Tibial artery (tissue), 4 donors: Measurements from ENCODE around the gene ENO4.

Experiments
- DNase-seq, 2 donors: peaks; one replicate each; pipeline ENCODE4 v3.0.0-alpha.2; 2019
- H3K27ac ChIP-seq, 2 donors: fragments of 200-600 bp; sonication (generic) in 1 of 2; 1 replicate in 1 of 2; 2 replicates in 1 of 2; pipeline ENCODE4 v1.5.1; 2018 to 2019; ENCODE audit warnings: mild to moderate bottlenecking in 1 of 2
- H3K27me3 ChIP-seq, 2 donors: fragments of 200-600 bp; sonication (generic) in 1 of 2; one replicate each; pipeline versions ENCODE4 v1.5.1 to v1.6.0; 2016 to 2019
- H3K36me3 ChIP-seq, 3 donors: fragments of 200-600 bp; sonication (generic) in 2 of 3; one replicate each; pipeline ENCODE4 v1.5.1; 2016 to 2019; ENCODE audit warnings: mild to moderate bottlenecking in 2 of 3
- H3K4me1 ChIP-seq, 4 donors: fragments of 200-600 bp; sonication (generic) in 2 of 4; 1 replicate in 3 of 4; 2 replicates in 1 of 4; pipeline ENCODE4 v1.5.1; 2016 to 2019
- H3K4me3 ChIP-seq, 2 donors: fragments of 200-600 bp; sonication (generic) in 1 of 2; 1 replicate in 1 of 2; 2 replicates in 1 of 2; pipeline ENCODE4 v1.5.1; 2018 to 2019; ENCODE audit warnings: mild to moderate bottlenecking in 2 of 2
- H3K9me3 ChIP-seq, 3 donors: fragments of 200-600 bp; sonication (generic) in 1 of 3; one replicate each; pipeline ENCODE4 v1.5.1; 2016 to 2019
- intact Hi-C: fragments of 100-400 bp; cut with DNase I; formaldehyde crosslinking; loops from one replicate; pipeline ENCODE4 v1.15.0; 2023; ENCODE audit warnings: low total_unique reads
- TF ChIP-seq, protein P1 (sequence below), 2 experiments: fragments of 200-600 bp in 1 of 2; fragments of 450-650 bp in 1 of 2; IDR thresholded peaks; one replicate each; pipeline ENCODE4 v1.5.1; 2017 to 2019; ENCODE audit warnings: antibody characterized with exemption in 2 of 2, mild to moderate bottlenecking in 1 of 2, moderate library complexity in 1 of 2

ENO4 gene

DNA sequence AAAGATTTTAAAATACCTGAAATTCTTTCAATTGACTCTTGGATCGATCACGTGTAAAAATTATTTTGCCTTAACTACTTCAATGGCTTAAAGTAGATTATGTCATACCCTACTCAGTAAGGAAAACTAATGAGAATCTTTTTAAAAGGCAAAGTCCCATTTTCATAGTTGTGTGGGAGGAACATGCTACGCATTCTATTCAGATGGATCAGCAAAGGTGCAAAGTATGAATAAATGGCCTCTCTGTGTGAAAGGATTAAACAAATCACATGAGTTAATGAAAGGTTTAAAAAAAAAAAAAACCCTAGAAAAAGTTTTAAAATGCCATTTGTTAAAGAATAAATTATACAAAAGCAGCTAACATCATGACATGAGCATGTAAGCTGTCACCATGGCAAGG is 77.1 kb downstream of the ENO4 start:
- TF ChIP-seq, protein P1, sequence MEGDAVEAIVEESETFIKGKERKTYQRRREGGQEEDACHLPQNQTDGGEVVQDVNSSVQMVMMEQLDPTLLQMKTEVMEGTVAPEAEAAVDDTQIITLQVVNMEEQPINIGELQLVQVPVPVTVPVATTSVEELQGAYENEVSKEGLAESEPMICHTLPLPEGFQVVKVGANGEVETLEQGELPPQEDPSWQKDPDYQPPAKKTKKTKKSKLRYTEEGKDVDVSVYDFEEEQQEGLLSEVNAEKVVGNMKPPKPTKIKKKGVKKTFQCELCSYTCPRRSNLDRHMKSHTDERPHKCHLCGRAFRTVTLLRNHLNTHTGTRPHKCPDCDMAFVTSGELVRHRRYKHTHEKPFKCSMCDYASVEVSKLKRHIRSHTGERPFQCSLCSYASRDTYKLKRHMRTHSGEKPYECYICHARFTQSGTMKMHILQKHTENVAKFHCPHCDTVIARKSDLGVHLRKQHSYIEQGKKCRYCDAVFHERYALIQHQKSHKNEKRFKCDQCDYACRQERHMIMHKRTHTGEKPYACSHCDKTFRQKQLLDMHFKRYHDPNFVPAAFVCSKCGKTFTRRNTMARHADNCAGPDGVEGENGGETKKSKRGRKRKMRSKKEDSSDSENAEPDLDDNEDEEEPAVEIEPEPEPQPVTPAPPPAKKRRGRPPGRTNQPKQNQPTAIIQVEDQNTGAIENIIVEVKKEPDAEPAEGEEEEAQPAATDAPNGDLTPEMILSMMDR (IDR thresholded peaks at IDR 0.05): no peak
- Histone ChIP-seq H3K9me3 (no peaks in the 10 kb centered on the region), H3K4me3 (no peak overlapping the region), H3K27me3 (no peaks in the 10 kb centered on the region), H3K27ac (no peak overlapping the region), H3K4me1 (no peaks in the 10 kb centered on the region), H3K36me3 (peaks cover 4 to 9% (median 6%) of the 10 kb centered on the region in 3 donors)
- intact Hi-C loops: no loop called here
- no peak for DNase-seq

GRCh38 chr10:116931806-116932205 is 82.5 kb downstream of the ENO4 start:
- H3K27me3 ChIP-seq: no peaks in the 10 kb centered on the region
- H3K4me3 ChIP-seq: no peak overlapping the region
- no peak for DNase-seq
- no peaks in the 10 kb centered on the region for H3K9me3 ChIP-seq
- H3K27ac ChIP-seq: no peak overlapping the region
- intact Hi-C loops: no loop called here
- H3K36me3 ChIP-seq: peaks cover 4 to 14% (median 6%) of the 10 kb centered on the region in 3 donors
- no peaks in the 10 kb centered on the region for H3K4me1 ChIP-seq
- TF ChIP-seq, protein P1 (IDR thresholded peaks at IDR 0.05): no peak
